Loucy (cell line): ENCODE data around the gene NR1D2.

Experiments used
- CTCF ChIP-seq: fragments of 200-600 bp; sonication (generic); conservative IDR thresholded peaks from 2 replicates; pipeline ENCODE4 v1.5.1; 2014; ENCODE audit warnings: mild to moderate bottlenecking, antibody characterized with exemption, low read length
- EZH2phosphoT487 ChIP-seq: fragments of 200-600 bp; IDR thresholded peaks from 2 replicates; pipeline ENCODE4 v1.6.1; 2018; ENCODE audit warnings: antibody characterized with exemption, mild to moderate bottlenecking, moderate library complexity, borderline replicate concordance

GRCh38 chr3:23949784-23950183 is 4.7 kb downstream of the NR1D2 start:
- no peak for TF ChIP-seq CTCF
- TF ChIP-seq EZH2phosphoT487, result no peak
